Suppressor macrophage treated with lipopolysaccharide for 4 hours (primary cell): Measurements from ENCODE around the gene CPNE2.

ENCODE experiments used
- DNase-seq: peaks from one replicate; pipeline ENCODE4 v3.0.0-alpha.2; 2020

CPNE2 gene

GRCh38 chr16:57147381-57148221, 55.2 kb downstream of the CPNE2 start:
- peak; percentile 41 for DNase-seq

- no peak for DNase-seq
Observed at GRCh38 chr16:57148481-57148880, 56.1 kb downstream of the CPNE2 start.

- no peak for DNase-seq
Observed at GRCh38 chr16:57149391-57149790, 57.0 kb downstream of the CPNE2 start.

GRCh38 chr16:57150682-57151330, 58.4 kb downstream of the CPNE2 start:
- no peak for DNase-seq

- no peak for DNase-seq
Observed at GRCh38 chr16:57151369-57151768, 59.0 kb downstream of the CPNE2 start.

- no peak for DNase-seq
Observed at GRCh38 chr16:57152096-57153093, 60.0 kb downstream of the CPNE2 start.

GRCh38 chr16:57153841-57154240, 61.5 kb downstream of the CPNE2 start:
- DNase-seq: no peak

- no peak for DNase-seq
Observed at GRCh38 chr16:57155702-57156350, 63.4 kb downstream of the CPNE2 start.

- DNase-seq: no peak
Observed at GRCh38 chr16:57156351-57156703, 63.9 kb downstream of the CPNE2 start.

GRCh38 chr16:57157533-57157932, 65.2 kb downstream of the CPNE2 start:
- DNase-seq: no peak

- DNase-seq: no peak
Observed at GRCh38 chr16:57159447-57159846, 67.1 kb downstream of the CPNE2 start.

GRCh38 chr16:57163842-57164241, 71.5 kb downstream of the CPNE2 start:
- no peak for DNase-seq

GRCh38 chr16:57165483-57165882, 73.1 kb downstream of the CPNE2 start:
- no peak for DNase-seq

- peak; percentile 13 for DNase-seq
Observed at GRCh38 chr16:57165938-57166337, 73.6 kb downstream of the CPNE2 start.

GRCh38 chr16:57166451-57166850, 74.1 kb downstream of the CPNE2 start:
- DNase-seq: peak; percentile 37

- peak; percentile 92 for DNase-seq
Observed at GRCh38 chr16:57166951-57167350, 74.6 kb downstream of the CPNE2 start.

GRCh38 chr16:57167538-57167937, 75.2 kb downstream of the CPNE2 start:
- DNase-seq: no peak

GRCh38 chr16:57167953-57168352, 75.6 kb downstream of the CPNE2 start:
- DNase-seq: peak; percentile 80

GRCh38 chr16:57169327-57169726, 76.9 kb downstream of the CPNE2 start:
- no peak for DNase-seq

- no peak for DNase-seq
Observed at GRCh38 chr16:57172721-57173290, 80.4 kb downstream of the CPNE2 start.

GRCh38 chr16:57175896-57176295, 83.5 kb downstream of the CPNE2 start:
- DNase-seq: no peak

GRCh38 chr16:57178196-57178595, 85.8 kb downstream of the CPNE2 start:
- DNase-seq: no peak
